GM12878 (cell line): ENCODE data around the gene MRGPRX3. TPM values are rescaled to one million over a fixed set of nuclear protein-coding genes. Genes with fewer than 3 reads are reported as not detected.
A peak's percentile ranks its signal among the peaks of the same experiment; 100 is the strongest.

Experiments
- CBFB ChIP-seq: IDR thresholded peaks from 2 replicates; pipeline ENCODE4 v1.6.1; 2016; ENCODE audit warnings: antibody characterized with exemption, low read depth
- IKZF1 ChIP-seq: fragments of 450-650 bp; conservative IDR thresholded peaks from 2 replicates; pipeline ENCODE4 v1.6.1; 2017; ENCODE audit warnings: antibody characterized with exemption, mild to moderate bottlenecking
- JUND ChIP-seq: IDR thresholded peaks from 2 replicates; pipeline ENCODE4 v1.6.1; 2012; ENCODE audit warnings: low read depth, mild to moderate bottlenecking, low read length, improper control_type of control experiment, moderate library complexity
- NFYB ChIP-seq: IDR thresholded peaks from 2 replicates; pipeline ENCODE4 v1.6.1; 2011; ENCODE audit warnings: low read depth, mild to moderate bottlenecking, low read length, improper control_type of control experiment, moderate library complexity; ENCODE audit not compliant: insufficient read depth
- NRF1 ChIP-seq: conservative IDR thresholded peaks from 2 replicates; pipeline ENCODE4 v1.6.1; 2011; ENCODE audit warnings: mild to moderate bottlenecking, low read depth, low read length, improper control_type of control experiment
- PAX8 ChIP-seq: fragments of 450-650 bp; IDR thresholded peaks from 2 replicates; pipeline ENCODE4 v1.6.1; 2017; ENCODE audit warnings: mild to moderate bottlenecking, moderate library complexity
- POLR2AphosphoS5 ChIP-seq: IDR thresholded peaks from 2 replicates; pipeline ENCODE4 v1.6.1; 2011; ENCODE audit warnings: mild to moderate bottlenecking, low read length, inconsistent platforms
- POU2F2 ChIP-seq: IDR thresholded peaks from 3 replicates; pipeline ENCODE4 v1.6.1; 2011; ENCODE audit warnings: low read depth, mild to moderate bottlenecking, low read length, borderline replicate concordance
- RB1 ChIP-seq: fragments of 450-650 bp; formaldehyde crosslinking; IDR thresholded peaks from 2 replicates; pipeline ENCODE4 v1.6.1; 2017; ENCODE audit warnings: mild to moderate bottlenecking, borderline replicate concordance
- RBBP5 ChIP-seq: fragments of 200-600 bp; sonication (generic); conservative IDR thresholded peaks from 2 replicates; pipeline ENCODE4 v1.6.1; 2016
- RCOR1 ChIP-seq: conservative IDR thresholded peaks from 2 replicates; pipeline ENCODE4 v1.6.1; 2012; ENCODE audit warnings: low read depth, low read length, improper control_type of control experiment
- RFX5 ChIP-seq: IDR thresholded peaks from 2 replicates; pipeline ENCODE4 v1.6.1; 2011; ENCODE audit warnings: low read depth, low read length, improper control_type of control experiment
- SMAD5 ChIP-seq: IDR thresholded peaks from 2 replicates; pipeline ENCODE4 v1.6.1; 2016; ENCODE audit warnings: antibody characterized with exemption, low read depth
- SREBF1 ChIP-seq: IDR thresholded peaks from 2 replicates; pipeline ENCODE4 v1.6.1; 2012; ENCODE audit warnings: mild to moderate bottlenecking, low read length
- SREBF2 ChIP-seq: IDR thresholded peaks from 2 replicates; pipeline ENCODE4 v1.6.1; 2012; ENCODE audit warnings: mild to moderate bottlenecking, low read length
- SUPT20H ChIP-seq: IDR thresholded peaks from 2 replicates; pipeline ENCODE4 v1.6.1; 2011; ENCODE audit warnings: low read depth, mild to moderate bottlenecking, low read length, moderate library complexity, borderline replicate concordance; ENCODE audit not compliant: control insufficient read depth
- TBL1XR1 ChIP-seq: IDR thresholded peaks from 2 replicates; pipeline ENCODE4 v1.6.1; 2012; ENCODE audit warnings: low read depth, low read length, improper control_type of control experiment
- TCF12 ChIP-seq: IDR thresholded peaks from 2 replicates; pipeline ENCODE4 v1.6.1; 2011; ENCODE audit warnings: low read depth, mild to moderate bottlenecking, low read length
- TCF3 ChIP-seq: IDR thresholded peaks from 2 replicates; pipeline ENCODE4 v1.6.1; 2012; ENCODE audit warnings: low read depth, mild to moderate bottlenecking, low read length, borderline replicate concordance; ENCODE audit not compliant: insufficient read depth
- YY1 ChIP-seq: IDR thresholded peaks from 2 replicates; pipeline ENCODE4 v1.6.1; 2011; ENCODE audit warnings: low read depth, mild to moderate bottlenecking, low read length
- ZBED1 ChIP-seq: IDR thresholded peaks from 2 replicates; pipeline ENCODE4 v1.6.1; 2016; ENCODE audit warnings: borderline replicate concordance
- polyA plus RNA-seq, 11 experiments: library from polyadenylated mRNA; depleted of rRNA in 4 of 11; unstranded in 6 of 11; stranded (reverse) in 5 of 11; fragments of >200 nt; fragmentation: Nextera tagmentation in 4 of 11; fragmentation: Illumina TruSeq in 1 of 11; extraction: Ambion mirVana in 4 of 11; extraction: Trizol in 1 of 11; gene quantifications; 1 replicate in 1 of 11; 2 replicates in 10 of 11; pipeline versions ENCODE4 v1.2.1 to v1.2.3, GENCODE V29; 2011 to 2016; ENCODE audit warnings: inconsistent platforms in 2 of 11, missing spikeins in 2 of 11, low read depth in 1 of 11
- total RNA-seq, 4 experiments: library from RNA; depleted of rRNA in 3 of 4; stranded (reverse); fragments of >200 nt in 3 of 4; fragmentation: Illumina TruSeq in 1 of 4; extraction: Trizol in 1 of 4; gene quantifications; 2 replicates each; pipeline versions ENCODE4 v1.2.1 to v1.2.3, GENCODE V29; 2013 to 2021
- TF ChIP-seq, protein P1 (sequence below): fragments of 450-650 bp; IDR thresholded peaks from 2 replicates; pipeline ENCODE4 v1.6.1; 2017; ENCODE audit warnings: borderline replicate concordance
- TF ChIP-seq, protein P2 (sequence below): IDR thresholded peaks from 2 replicates; pipeline ENCODE4 v1.6.1; 2012; ENCODE audit warnings: low read depth, low read length, improper control_type of control experiment
- TF ChIP-seq, protein P3 (sequence below): fragments of 450-650 bp; IDR thresholded peaks from 2 replicates; pipeline ENCODE4 v1.6.1; 2014; ENCODE audit warnings: mild to moderate bottlenecking
- TF ChIP-seq, protein P4 (sequence below): fragments of 450-650 bp; formaldehyde crosslinking; IDR thresholded peaks from 2 replicates; pipeline ENCODE4 v1.4.0; 2020; ENCODE audit warnings: mild to moderate bottlenecking, moderate library complexity

MRGPRX3 gene
- total and polyA plus RNA-seq, 10 of the 15 experiments (the other 5 are each of a cell fraction or from before 2014, with no cell fraction given): not detected

DNA sequence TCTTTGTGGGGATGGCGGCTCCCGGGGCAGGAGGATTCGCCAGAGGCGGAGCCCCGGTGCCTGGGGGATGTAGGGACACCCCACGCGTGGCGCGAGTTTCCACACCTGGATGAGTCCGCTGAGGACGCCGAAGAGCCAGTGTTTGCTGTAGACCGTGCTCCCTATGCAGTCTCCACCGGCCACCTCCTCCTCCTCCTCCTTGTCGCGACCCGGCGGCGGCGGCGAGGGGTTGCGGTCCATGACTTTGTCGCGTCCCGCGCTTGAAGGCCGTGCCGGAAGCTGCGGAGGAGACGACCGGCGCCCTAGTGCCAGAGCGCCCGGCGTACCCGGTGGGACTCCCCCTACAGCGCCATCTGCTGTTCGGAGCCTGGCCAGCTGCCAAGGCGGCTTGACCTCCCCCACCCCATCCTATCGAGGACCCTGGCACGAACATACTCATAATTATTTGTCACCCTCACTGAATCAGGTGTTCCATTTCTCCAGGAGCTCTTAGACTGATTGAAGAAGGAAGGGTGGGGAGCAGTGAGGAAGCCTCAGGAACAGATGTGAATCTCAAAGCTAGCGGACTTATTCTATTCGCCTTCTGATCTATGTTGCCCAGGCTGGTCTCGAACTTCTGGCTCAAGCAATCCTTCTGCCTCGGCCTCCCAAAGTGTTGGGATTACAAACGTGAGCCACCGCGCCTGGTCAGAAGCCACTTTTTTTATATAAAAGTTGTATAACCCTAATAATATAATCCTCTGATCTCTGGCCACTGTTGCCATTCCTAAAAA is 26.4 kb upstream of the MRGPRX3 start, which contains the start of gene SAAL1 (continued):
- TF ChIP-seq RCOR1: no peak
- TF ChIP-seq, protein P1, sequence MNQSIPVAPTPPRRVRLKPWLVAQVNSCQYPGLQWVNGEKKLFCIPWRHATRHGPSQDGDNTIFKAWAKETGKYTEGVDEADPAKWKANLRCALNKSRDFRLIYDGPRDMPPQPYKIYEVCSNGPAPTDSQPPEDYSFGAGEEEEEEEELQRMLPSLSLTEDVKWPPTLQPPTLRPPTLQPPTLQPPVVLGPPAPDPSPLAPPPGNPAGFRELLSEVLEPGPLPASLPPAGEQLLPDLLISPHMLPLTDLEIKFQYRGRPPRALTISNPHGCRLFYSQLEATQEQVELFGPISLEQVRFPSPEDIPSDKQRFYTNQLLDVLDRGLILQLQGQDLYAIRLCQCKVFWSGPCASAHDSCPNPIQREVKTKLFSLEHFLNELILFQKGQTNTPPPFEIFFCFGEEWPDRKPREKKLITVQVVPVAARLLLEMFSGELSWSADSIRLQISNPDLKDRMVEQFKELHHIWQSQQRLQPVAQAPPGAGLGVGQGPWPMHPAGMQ: no peak
- TF ChIP-seq, protein P2, sequence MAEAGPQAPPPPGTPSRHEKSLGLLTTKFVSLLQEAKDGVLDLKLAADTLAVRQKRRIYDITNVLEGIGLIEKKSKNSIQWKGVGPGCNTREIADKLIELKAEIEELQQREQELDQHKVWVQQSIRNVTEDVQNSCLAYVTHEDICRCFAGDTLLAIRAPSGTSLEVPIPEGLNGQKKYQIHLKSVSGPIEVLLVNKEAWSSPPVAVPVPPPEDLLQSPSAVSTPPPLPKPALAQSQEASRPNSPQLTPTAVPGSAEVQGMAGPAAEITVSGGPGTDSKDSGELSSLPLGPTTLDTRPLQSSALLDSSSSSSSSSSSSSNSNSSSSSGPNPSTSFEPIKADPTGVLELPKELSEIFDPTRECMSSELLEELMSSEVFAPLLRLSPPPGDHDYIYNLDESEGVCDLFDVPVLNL: peak; percentile 62; the same call in 1 of the 2 replicates
- TF ChIP-seq TCF12: peak; percentile 90
- no peak for TF ChIP-seq PAX8
- peak; percentile 87 for TF ChIP-seq TCF3
- TF ChIP-seq NRF1: no peak
- peak; percentile 78 for TF ChIP-seq YY1
- TF ChIP-seq JUND: no peak
- peak; percentile 61 for TF ChIP-seq POLR2AphosphoS5
- no peak for TF ChIP-seq SREBF2
- peak; percentile 97; the same call in 1 of the 2 replicates for TF ChIP-seq ZBED1
- peak; percentile 83 for TF ChIP-seq IKZF1
- peak; percentile 99; the same call in 1 of the 2 replicates for TF ChIP-seq RB1
- TF ChIP-seq NFYB: no peak
- no peak for TF ChIP-seq RBBP5
- 0 out of 2 replicates have a peak, but pooled peaks have one; percentile 37 for TF ChIP-seq SMAD5
- no peak for TF ChIP-seq TBL1XR1
- 0 out of 2 replicates have a peak, but pooled peaks have one; percentile 51 for TF ChIP-seq CBFB
- peak; percentile 73; the same call in 2 of the 3 replicates for TF ChIP-seq POU2F2
- no peak for TF ChIP-seq SUPT20H
- TF ChIP-seq, protein P3, sequence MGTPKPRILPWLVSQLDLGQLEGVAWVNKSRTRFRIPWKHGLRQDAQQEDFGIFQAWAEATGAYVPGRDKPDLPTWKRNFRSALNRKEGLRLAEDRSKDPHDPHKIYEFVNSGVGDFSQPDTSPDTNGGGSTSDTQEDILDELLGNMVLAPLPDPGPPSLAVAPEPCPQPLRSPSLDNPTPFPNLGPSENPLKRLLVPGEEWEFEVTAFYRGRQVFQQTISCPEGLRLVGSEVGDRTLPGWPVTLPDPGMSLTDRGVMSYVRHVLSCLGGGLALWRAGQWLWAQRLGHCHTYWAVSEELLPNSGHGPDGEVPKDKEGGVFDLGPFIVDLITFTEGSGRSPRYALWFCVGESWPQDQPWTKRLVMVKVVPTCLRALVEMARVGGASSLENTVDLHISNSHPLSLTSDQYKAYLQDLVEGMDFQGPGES: no peak
- TF ChIP-seq RFX5: no peak
- TF ChIP-seq SREBF1: no peak
- TF ChIP-seq, protein P4, sequence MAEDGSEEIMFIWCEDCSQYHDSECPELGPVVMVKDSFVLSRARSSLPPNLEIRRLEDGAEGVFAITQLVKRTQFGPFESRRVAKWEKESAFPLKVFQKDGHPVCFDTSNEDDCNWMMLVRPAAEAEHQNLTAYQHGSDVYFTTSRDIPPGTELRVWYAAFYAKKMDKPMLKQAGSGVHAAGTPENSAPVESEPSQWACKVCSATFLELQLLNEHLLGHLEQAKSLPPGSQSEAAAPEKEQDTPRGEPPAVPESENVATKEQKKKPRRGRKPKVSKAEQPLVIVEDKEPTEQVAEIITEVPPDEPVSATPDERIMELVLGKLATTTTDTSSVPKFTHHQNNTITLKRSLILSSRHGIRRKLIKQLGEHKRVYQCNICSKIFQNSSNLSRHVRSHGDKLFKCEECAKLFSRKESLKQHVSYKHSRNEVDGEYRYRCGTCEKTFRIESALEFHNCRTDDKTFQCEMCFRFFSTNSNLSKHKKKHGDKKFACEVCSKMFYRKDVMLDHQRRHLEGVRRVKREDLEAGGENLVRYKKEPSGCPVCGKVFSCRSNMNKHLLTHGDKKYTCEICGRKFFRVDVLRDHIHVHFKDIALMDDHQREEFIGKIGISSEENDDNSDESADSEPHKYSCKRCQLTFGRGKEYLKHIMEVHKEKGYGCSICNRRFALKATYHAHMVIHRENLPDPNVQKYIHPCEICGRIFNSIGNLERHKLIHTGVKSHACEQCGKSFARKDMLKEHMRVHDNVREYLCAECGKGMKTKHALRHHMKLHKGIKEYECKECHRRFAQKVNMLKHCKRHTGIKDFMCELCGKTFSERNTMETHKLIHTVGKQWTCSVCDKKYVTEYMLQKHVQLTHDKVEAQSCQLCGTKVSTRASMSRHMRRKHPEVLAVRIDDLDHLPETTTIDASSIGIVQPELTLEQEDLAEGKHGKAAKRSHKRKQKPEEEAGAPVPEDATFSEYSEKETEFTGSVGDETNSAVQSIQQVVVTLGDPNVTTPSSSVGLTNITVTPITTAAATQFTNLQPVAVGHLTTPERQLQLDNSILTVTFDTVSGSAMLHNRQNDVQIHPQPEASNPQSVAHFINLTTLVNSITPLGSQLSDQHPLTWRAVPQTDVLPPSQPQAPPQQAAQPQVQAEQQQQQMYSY: no peak
